Fibroblast of lung (primary cell): ENCODE results near the gene CGB2. TPM values are rescaled to one million over a fixed set of nuclear protein-coding genes. Genes with fewer than 3 reads are reported as not detected.
"Not testable (repeated sequence)": the region's sequence is repeated elsewhere in the genome, so short reads cannot be mapped to it uniquely, and the experiment has no call there.

ENCODE experiments used
- DNase-seq, 2 donors: peaks; one replicate each; pipeline versions ENCODE4 v3.0.0 to v3.0.0-alpha.2; 2010; ENCODE audit warnings: low read depth in 2 of 2
- H2AFZ ChIP-seq: 2 replicates; pipeline ENCODE4 v1.5.1; 2012; ENCODE audit warnings: low read length, control low read depth, inconsistent platforms
- H3K27ac ChIP-seq: 2 replicates; pipeline ENCODE4 v1.5.1; 2011; ENCODE audit warnings: low read length, control low read depth; ENCODE audit not compliant: insufficient read depth
- H3K27me3 ChIP-seq: 2 replicates; pipeline ENCODE4 v1.5.1; 2011; ENCODE audit warnings: mild to moderate bottlenecking, low read length; ENCODE audit not compliant: control insufficient read depth, insufficient read depth
- H3K36me3 ChIP-seq: 2 replicates; pipeline ENCODE4 v1.5.1; 2011; ENCODE audit warnings: low read length; ENCODE audit not compliant: control insufficient read depth, insufficient read depth
- H3K4me1 ChIP-seq: 2 replicates; pipeline ENCODE4 v1.5.1; 2011; ENCODE audit warnings: low read length; ENCODE audit not compliant: control insufficient read depth, insufficient read depth; ENCODE audit errors: extremely low read depth
- H3K4me2 ChIP-seq: 2 replicates; pipeline ENCODE4 v1.5.1; 2011; ENCODE audit warnings: low read length, control low read depth; ENCODE audit not compliant: insufficient read depth; ENCODE audit errors: extremely low read depth
- H3K4me3 ChIP-seq, 4 experiments: fragments of 200-600 bp in 1 of 4; sonication (generic) in 1 of 4; replicated peaks in 1 of 4; 2 replicates each; pipeline ENCODE4 v1.5.1; 2011 to 2016; ENCODE audit warnings: low read length in 4 of 4, low read depth in 3 of 4, mild to moderate bottlenecking in 3 of 4, control low read depth in 2 of 4, inconsistent platforms in 1 of 4, mixed read lengths in 1 of 4; ENCODE audit not compliant: insufficient read depth in 1 of 4; ENCODE audit errors: control extremely low read depth in 1 of 4
- H3K79me2 ChIP-seq: 2 replicates; pipeline ENCODE4 v1.5.1; 2012; ENCODE audit warnings: mild to moderate bottlenecking, low read length, inconsistent platforms; ENCODE audit not compliant: control insufficient read depth, insufficient read depth
- H3K9ac ChIP-seq: 2 replicates; pipeline ENCODE4 v1.5.1; 2011; ENCODE audit warnings: mild to moderate bottlenecking, low read length, control low read depth; ENCODE audit not compliant: insufficient read depth
- H3K9me3 ChIP-seq: 2 replicates; pipeline ENCODE4 v1.5.1; 2012; ENCODE audit warnings: low read depth, low read length; ENCODE audit not compliant: control insufficient read depth, insufficient read depth
- H4K20me1 ChIP-seq: 2 replicates; pipeline ENCODE4 v1.5.1; 2011; ENCODE audit warnings: low read length; ENCODE audit not compliant: control insufficient read depth, insufficient read depth; ENCODE audit errors: extremely low read depth
- CTCF ChIP-seq, 2 donors: IDR thresholded peaks in 1 of 2; conservative IDR thresholded peaks in 1 of 2; 1 replicate in 1 of 2; 2 replicates in 1 of 2; pipeline ENCODE4 v1.5.1; 2011 to 2012; ENCODE audit warnings: low read length in 2 of 2, control low read depth in 1 of 2, inconsistent platforms in 1 of 2, low read depth in 1 of 2, mild to moderate bottlenecking in 1 of 2
- EZH2 ChIP-seq: IDR thresholded peaks from 2 replicates; pipeline ENCODE4 v1.5.1; 2012; ENCODE audit warnings: low read length, control low read depth, mild to moderate bottlenecking; ENCODE audit errors: missing control alignments
- polyA plus RNA-seq, 2 donors: library from polyadenylated mRNA; depleted of rRNA in 1 of 2; stranded (reverse) in 1 of 2; unstranded in 1 of 2; fragments of >200 nt; gene quantifications; 2 replicates each; pipeline ENCODE4 v1.2.1, GENCODE V29; 2011 to 2012; ENCODE audit warnings: missing spikeins in 1 of 2
- total RNA-seq: library from RNA; depleted of rRNA; stranded (reverse); fragments of >200 nt; gene quantifications from 2 replicates; pipeline ENCODE4 v1.2.1, GENCODE V29; 2014

The CGB2 gene
- total and polyA plus RNA-seq, 2 donors (not counting 1 experiment from before 2014, with no cell fraction given), result not detected

- no peaks in the 10 kb centered on the region for H3K9me3 ChIP-seq
- DNase-seq, result no peak
Observed at GRCh38 chr19:49073514-49074378, 42.1 kb downstream of the CGB2 start.

GRCh38 chr19:49074869-49075268 is 43.2 kb downstream of the CGB2 start:
- not testable (repeated sequence) for H3K4me3 ChIP-seq, H2AFZ ChIP-seq, H3K9me3 ChIP-seq, H4K20me1 ChIP-seq, H3K27ac ChIP-seq, H3K79me2 ChIP-seq, H3K4me2 ChIP-seq, H3K4me1 ChIP-seq, H3K36me3 ChIP-seq, H3K9ac ChIP-seq
- DNase-seq, result peak; percentile 61 to 66
- H3K27me3 ChIP-seq, result peaks cover 22% of the 10 kb centered on the region
- peak; percentile 52 to 56 for TF ChIP-seq CTCF (conservative IDR thresholded peaks at IDR 0.05 in 1 of 2, IDR thresholded peaks at IDR 0.05 in 1 of 2; ENCODE audit: low read depth in 1 of 2, low read length in 2 of 2)

More at GRCh38 chr19:49073514-49074378, 42.1 kb downstream of the CGB2 start:
- TF ChIP-seq CTCF (conservative IDR thresholded peaks at IDR 0.05 in 1 of 2, IDR thresholded peaks at IDR 0.05 in 1 of 2; ENCODE audit: low read depth in 1 of 2, low read length in 2 of 2) (peak; percentile 19 to 27), EZH2 (no peak)
- Histone ChIP-seq H3K79me2 (no peaks in the 10 kb centered on the region), H3K4me2 (no peak overlapping the region), H4K20me1 (no peaks in the 10 kb centered on the region), H3K4me1 (no peaks in the 10 kb centered on the region), H3K36me3 (no peaks in the 10 kb centered on the region), H3K27me3 (peaks cover 25% of the 10 kb centered on the region), H3K9ac (no peak overlapping the region), H3K4me3 (no peak overlapping the region), H2AFZ (no peak overlapping the region), H3K27ac (no peak overlapping the region)

GRCh38 chr19:49080392-49080791 is 48.7 kb downstream of the CGB2 start:
- no peaks in the 10 kb centered on the region for H3K27me3 ChIP-seq
- no peaks in the 10 kb centered on the region for H3K9me3 ChIP-seq
- no peak overlapping the region for H3K4me2 ChIP-seq
- no peaks in the 10 kb centered on the region for H4K20me1 ChIP-seq
- H3K27ac ChIP-seq, result no peak overlapping the region
- H3K79me2 ChIP-seq, result peaks cover under 1% of the 10 kb centered on the region
- TF ChIP-seq CTCF (conservative IDR thresholded peaks at IDR 0.05 in 1 of 2, IDR thresholded peaks at IDR 0.05 in 1 of 2; ENCODE audit: low read depth in 1 of 2, low read length in 2 of 2) (no peak), EZH2 (no peak)
- no peaks in the 10 kb centered on the region for H3K4me1 ChIP-seq
- H2AFZ ChIP-seq, result no peak overlapping the region
- H3K9ac ChIP-seq, result no peak overlapping the region
- no peak for DNase-seq
- no peak overlapping the region for H3K4me3 ChIP-seq
- no peaks in the 10 kb centered on the region for H3K36me3 ChIP-seq
